GM19372 (cell line): ENCODE data around the gene NF2.
A peak's percentile ranks its signal among the peaks of the same experiment; 100 is the strongest.
"Not testable (repeated sequence)": the region's sequence is repeated elsewhere in the genome, so short reads cannot be mapped to it uniquely, and the experiment has no call there.

Experiments used
- ATAC-seq: cut with Tn5 transposase; IDR thresholded peaks from one replicate; pipeline ENCODE4 v1.9.1; 2021; ENCODE audit warnings: mild to moderate bottlenecking, low read depth, moderate library complexity; ENCODE audit not compliant: unreplicated experiment

The NF2 gene

DNA sequence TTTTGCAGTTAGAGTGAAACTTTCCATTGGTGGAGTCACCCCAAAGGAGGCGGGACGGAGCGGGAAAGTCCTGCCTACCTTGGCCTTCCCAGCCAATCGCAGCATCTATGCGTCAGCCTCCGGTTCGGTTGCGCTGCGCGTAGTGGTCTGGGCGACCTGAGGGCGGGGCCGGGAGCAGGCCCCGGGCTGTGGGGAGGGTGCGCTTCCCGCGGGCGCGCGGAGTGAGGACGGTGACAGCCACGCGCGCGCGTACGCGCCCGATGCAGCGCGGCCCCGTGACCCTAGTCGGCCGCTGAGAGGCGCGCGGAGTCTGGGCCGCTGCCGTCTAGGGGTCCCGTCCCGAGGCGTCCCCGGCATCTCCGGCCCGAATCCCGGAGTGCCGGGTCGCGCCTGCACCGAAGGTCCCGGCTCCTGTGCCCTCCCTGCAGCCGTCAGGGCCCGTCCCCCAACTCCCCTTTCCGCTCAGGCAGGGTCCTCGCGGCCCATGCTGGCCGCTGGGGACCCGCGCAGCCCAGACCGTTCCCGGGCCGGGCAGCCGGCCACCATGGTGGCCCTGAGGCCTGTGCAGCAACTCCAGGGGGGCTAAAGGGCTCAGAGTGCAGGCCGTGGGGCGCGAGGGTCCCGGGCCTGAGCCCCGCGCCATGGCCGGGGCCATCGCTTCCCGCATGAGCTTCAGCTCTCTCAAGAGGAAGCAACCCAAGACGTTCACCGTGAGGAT, at the start of gene NF2:
Gene NF2 (plus strand): TSS at position 276 of the 718 bp plus-strand sequence. CDS start 366 bp downstream, at position 642.
- peak; percentile 97 for ATAC-seq

DNA sequence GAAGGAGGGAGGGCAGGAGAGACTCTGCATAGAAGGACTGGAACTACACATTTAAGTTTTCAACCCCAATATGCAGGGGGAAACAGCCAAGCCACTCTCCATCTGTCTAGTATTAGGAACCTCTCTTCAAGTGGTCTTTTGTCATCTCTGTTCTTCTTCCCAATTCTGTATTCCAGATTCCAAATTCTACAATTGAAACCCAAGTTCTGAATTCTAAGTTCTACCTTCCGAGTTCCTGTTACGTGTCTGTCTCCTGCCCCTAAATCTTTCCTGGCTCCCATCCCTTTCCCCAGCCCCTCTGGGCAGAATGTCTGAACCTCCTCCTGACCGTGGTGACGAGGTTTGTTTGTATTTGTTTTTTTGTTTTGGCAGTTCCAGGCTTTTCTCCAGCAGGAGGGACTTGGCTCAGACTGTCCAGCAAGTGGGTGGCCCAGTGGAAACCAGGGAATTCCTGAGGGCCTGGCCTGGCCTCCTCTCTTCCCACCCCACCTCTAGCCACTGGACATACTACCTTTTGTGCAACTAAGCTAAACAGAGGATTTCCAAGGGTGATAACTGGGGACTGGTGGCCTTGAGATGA, 48.3 kb upstream of the NF2 start:
- no peak for ATAC-seq

DNA sequence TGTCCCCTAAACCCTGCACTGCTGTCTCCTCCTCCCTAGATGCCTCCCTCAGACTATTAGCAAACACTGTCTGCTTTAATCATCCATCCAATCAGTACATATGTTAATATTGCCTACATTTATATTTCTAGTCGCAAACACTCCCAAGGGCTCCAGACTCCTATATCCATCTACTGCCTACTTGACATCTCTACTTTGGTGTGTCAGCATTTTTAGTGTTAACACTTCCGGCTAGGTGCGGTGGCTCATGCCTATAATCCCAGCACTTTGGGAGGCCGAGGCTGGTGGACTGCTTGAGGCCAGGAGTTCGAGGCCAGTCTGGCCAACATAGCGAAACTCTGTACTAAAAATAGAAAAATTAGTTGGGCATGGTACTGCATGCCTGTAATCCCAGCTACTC, 44.4 kb upstream of the NF2 start:
- no peak for ATAC-seq

DNA sequence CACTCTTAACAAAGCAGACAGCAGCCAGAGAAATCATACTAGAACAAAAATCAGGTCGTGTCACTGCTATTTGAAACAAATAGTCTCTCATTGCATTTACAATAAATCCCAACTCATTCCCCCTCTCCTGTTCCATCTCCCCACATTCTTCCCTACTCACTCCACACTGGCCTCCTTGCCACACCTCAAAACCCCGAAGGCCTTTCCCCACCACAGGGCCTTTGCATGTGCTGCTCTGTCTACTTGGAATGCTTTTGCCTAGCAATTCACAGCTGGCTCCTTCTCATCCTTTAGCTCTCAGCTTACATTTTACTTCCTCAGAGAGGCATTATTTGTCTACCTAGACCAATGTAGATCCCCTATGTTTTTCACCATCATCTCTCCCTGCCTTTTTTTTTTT, 43.6 kb upstream of the NF2 start:
- ATAC-seq = no peak

DNA sequence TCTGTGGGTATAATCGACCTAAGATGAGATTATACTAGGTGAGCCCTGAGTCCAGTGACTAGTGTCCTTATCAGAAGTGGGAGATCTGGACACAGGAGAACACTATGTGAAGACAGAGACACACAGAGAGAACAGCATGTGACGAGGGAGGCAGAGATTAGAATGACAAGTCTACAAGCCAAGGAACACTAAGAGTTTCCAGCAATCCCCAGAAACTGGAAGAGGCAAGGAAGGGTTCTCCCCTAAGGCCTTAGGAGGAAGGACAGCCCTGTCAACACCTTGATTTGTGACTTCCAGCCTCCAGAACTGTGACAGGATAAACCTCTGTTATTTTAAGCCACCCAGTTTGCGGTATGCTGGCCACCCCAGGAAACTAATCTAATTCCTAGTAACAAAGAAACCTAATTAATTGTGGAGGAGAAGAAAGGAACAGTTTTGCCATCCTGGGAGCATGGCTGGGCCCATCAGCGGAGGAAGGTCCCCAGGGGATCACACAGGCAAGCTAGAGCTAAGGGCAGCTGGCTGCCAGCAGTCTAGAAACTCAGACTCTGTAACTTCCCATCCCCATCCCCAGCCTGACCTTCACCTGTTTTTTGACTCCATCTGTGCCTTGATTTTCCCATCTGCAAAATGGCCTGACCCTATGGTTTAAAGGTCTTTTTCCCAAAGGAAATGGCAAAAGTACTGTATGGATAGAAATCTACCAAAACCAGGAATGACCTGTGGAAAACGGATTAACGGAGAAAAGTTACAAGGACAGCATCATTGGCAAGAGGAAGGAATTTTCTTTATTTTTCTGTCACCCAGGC, 39.6 kb upstream of the NF2 start:
- no peak for ATAC-seq

DNA sequence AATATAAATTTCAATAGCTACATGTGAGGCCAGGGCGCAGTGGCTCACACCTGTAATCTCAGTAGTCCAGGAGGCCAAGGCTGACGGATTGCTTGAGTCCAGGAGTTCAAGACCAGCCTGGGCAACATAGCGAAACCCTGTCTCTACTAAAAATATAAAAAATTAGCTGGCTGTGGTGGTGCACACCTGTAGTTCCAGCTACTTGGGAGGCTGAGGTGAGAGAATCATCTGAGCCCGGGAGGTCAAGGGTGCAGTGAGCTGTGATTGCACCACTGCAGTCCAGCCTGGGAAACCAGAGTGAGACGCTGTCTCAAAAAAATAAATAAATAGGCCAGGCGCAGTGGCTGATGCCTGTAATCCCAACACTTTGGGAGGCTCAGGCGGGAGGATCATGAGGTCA, 36.9 kb upstream of the NF2 start:
- not testable (repeated sequence) for ATAC-seq

DNA sequence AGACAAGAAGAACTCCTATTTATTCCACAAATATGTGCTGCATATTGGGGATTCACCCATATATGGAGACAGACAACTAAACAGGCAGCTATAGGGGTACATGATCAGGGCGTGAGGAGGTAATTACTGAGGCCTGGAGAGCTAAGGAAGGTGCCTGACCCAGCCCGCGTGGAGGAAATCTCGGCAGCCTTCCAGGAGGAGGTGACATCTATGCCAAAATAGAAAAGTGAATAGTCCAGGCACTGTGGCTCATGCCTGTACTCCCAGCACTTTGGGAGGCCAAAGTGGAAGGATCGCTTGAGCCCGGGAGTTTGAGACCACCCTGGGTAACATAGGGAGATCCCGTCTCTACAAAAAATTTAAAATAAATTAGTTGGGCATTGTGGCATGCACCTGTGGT, 36.1 kb upstream of the NF2 start:
- no peak for ATAC-seq

DNA sequence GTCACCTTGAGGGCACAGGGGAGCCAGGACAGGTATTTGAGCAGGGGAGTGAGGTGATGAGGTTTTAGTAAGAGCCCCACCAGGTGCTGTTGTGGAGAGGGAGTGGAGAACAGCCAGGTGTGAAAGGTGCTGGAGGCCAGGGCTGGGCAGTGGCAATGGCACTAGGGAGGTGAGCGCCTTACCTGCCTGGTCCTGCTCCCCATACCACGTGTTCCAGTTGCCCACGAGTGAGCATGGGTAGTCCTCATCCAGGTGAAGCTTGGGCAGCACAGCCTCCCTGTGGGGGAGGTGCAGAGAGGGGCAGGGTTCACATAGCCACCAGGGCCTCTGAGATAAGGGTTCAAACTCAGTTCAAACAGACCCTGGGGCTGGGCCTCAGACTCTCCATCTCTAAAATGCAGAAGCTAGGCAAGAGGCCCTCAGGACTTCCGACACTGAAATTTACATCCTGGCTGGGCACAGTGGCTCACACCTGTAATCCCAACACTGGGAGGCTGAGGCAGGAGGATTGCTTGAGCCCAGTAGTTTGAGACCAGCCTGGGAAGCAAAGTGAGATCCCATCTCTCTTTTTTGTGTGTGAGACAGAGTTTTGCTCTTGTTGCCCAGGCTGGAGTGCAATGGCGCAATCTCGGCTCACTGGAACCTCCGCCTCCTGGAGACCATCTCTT, 34.3 kb upstream of the NF2 start:
- ATAC-seq = no peak

DNA sequence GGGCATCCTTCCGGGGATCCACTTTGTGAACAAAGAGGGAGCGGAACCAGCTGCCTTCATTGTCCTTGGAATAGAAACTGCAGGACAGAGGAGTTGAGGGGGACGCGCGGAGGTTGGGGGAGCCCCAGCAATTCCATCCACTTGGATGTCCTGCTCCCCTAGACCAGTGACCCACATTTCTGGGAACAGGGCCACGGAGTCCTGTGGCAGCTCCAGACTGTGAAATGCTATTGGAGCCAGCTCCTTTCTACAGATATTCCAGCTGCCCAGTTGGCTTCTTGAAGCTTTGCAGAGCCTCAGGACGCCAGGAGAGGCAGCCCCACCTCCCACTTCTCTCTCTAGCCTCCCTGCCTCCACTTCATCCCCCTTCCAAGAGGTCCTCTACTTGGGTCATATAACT, 33.0 kb upstream of the NF2 start:
- no peak for ATAC-seq

DNA sequence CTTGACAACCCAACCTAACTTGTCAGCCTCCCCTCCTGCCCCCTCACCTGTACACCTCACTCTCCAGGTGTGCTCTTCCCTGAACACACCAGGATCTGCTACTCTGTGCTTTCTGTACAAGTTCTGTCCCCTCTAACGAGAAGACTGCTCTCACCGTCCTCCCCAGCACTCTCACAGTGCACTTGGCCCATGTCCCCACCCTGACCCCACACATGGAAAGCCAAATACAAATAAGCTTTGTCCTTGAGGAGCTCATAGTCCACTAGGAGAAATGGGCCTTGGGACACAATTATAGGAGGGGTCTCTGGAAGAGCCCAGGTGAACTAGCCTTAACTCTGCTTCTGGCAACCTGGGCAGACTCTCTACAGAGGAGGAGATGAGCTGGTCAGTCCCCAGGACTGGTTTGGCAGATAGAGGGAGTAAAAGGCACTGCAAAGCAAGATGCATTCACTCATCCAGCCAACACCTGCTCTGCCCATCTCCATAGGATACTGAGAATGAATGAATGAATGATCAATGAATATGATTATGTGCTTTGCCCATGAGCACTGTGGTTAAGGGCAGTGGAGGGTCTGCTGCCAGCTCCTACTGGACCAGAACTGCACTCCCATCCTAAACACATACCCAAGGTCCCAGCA, 32.4 kb upstream of the NF2 start:
- no peak for ATAC-seq

DNA sequence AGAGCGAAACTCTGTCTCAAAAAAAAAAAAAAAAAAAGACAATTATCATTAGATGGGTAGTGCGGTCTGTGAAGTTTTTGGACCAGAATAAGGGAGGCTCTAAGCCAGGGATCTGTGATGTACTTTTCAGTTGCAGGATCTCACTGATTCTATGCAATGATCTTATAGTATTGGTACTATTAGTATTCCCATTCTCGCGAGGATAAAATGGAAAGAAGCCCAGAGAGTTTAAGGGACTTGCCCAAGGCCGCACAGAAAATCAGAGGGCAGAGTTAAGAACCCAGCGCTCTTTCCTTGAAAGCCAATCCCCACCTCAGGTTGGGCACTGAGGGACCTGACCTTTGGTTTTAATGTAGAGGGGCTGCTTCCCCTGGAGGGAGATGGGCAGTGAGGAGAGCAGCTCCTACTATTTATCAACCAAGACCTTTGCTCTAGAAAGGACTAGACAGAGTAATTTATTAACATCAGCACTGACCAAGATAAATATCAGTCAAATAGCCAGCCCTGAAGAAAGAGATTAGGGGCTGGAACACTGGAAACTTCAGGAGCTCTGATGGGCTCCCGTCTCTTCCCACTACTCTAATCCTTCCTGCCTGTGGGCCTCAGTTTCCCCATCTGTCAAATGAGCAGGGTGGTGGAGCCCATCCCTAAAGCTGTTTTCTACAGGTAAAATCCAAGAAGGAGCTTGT, 28.5 kb upstream of the NF2 start:
- no peak for ATAC-seq

DNA sequence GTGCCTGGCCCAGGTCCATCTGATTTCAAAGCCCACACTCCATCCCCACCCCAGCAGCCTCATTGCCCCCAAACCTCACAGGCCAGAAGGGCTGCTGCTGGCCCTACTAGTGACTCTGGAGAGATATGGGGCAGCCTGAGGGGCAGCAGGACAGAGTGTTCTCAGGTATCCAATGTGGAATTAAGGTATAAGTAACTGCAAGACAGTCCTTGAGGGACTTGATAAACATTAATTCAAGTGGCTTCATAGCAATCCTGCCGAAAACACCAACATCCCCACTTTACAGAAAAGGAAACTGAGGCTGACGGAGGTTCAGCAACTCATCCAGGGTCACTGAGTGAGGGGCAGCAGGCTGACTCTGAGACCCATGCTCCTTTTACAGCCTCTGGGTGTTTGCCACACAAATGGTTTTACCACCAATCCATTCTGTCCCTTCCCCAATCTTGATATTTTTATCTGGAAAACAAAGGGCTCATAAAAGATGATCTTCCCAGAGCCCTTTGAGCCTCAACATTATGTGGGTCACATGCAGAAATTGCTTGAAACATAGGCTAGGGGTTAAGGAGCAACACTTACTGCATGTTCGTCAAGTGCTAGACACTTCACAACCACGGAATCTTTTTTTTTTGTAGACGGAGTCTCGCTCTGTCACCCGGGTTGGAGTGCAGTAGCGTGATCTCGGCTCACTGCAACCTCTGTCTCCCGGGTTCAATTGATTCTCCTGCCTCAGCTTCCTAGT, 24.8 kb upstream of the NF2 start:
- no peak for ATAC-seq

DNA sequence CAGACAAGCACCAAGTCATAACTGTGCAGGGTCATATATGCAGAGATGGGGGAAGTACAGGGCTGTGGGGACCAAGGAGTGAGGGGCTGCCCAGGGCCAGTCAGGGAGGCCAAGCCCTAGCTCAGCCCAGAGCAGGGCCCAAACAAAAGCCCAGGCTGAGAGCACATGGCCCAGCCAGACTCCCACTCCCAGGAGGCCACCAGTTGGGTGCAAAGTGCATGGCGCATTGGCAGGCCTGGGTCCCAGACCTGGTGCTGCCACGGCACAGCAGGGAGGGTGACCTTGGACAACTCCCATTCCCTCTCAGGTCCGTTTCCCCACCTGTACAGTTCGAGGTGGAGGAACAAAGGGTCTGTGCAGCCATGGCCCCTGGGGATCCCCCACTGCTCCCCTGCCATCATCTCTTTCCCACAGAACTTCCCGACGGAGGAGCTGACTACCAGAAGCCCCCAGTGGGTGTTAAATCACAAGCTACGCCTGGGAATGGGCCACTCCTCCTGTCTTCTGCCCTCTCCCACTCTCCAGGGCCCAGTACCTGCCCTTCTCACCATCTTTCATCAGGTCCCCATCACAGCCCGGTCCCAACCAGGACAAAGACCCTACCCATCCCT, 23.1 kb upstream of the NF2 start:
- ATAC-seq = peak; percentile 9

DNA sequence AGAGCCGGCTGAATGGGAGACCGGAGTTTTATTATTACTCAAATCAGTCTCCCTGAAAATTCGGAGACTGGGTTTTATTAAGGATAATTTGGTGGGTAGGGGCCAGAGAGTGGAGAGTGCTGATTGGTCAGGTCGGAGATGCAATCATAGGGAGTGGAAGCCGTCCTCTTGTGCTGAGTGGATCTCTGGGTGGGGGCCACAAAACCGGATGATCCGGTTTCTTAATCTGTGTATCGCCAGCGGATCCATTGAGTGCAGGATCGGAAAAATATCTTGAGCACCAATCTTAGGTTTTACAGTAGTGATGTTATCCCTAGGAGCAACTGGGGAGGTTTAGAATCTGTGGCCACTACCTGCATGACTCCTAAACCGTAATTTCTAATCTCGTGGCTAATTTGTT, 21.6 kb upstream of the NF2 start:
- no peak for ATAC-seq

DNA sequence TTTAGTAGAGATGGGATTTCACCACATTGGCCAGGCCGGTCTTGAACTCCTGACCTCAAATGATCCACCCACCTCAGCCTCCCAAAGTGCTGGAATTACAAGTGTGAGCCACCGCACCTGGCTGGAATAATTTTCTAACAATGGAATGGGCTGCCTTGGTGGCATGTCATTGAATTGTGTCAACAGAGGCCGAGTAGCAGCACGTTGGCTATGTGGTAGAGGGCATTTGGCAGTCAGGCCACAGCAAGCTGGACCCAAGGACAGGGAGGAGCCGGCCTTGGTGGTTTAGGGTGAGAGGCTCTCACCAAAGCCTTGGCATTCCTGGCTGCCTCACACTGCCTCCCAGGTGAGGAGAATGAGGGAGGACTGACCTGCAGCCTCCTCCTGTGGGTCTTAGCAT, 18.5 kb upstream of the NF2 start:
- no peak for ATAC-seq

DNA sequence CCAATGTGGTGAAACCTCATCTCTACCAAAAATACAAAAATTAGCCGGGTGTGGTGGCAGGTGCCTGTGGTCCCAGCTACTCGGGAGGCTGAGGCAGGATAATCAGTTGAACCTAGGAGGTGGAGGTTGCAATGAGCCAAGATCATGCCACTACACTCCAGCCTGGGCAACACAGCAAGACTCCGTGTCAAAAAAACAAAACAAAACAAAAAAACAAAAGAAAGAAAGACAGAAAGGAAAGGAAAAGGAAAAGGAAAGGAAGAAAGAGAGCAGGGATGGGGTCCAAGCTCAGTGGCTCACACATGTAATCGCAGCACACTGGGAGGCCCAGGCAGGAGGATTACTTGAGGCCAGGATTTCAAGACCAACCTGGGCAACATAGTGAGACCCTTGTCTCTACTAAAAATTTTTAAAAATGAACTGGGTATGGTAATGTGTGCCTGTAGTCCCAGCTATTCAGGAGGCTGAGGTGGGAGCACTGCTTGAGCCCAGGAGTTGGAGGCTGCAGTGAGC, 17.2 kb upstream of the NF2 start:
- ATAC-seq = not testable (repeated sequence)

DNA sequence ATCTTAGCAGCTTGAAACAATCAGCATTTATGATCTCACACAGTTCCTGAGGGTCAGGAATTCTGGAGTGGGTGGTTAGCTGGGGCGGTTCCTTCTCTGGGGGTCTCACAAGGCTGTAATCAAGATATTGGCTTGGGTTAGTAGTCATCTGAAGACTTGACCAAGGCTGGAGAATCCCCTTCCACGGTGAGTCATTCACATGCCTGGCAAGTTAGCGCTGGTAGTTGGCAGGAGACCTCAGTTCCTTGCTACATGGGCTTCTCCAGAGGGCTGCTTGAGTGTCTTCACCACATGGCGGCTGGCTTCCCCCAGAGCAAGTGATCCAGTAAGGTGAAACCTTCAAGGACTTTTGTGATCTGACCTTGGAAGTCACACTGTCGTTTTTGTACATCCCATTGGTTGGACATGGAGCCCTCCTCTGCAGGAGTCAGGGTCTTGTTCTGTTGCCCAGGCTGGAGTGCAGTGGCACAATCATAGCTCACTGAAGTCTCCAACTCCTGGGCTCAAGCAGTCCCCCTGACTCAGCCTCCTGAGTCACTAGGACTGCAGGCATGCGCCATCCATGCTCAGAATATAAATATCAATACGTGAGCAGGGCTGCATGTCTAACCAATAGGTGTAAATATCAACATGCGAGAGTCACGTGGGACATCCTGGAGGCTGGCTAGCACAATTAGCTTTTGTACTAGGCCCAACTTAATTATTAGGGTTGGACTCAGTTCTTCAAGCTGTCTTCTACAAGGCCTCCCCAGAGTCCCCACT, 15.3 kb upstream of the NF2 start:
- ATAC-seq = no peak

DNA sequence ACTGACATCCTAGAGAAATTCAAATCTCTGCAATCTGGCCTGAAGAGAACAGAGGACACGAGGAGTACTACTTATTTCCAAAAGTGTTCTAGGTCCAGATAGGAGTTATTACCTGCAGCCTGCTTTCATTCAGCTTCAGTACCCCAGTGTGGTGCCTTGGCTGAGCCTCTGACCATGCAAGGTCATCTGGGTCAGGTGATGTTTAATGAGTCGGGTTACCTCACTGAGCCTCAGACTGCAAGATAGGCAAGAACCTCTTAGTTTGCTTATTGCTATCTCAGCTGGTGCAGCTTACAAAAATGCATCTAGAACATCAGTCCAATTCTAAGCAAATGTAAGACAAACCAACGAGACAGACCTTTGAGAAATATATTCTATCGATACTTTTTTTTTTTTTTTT, 9.5 kb upstream of the NF2 start:
- no peak for ATAC-seq
